SK-N-SH (cell line): Measurements from ENCODE around the gene RGS9. TPM values are rescaled to one million over a fixed set of nuclear protein-coding genes. Genes with fewer than 3 reads are reported as not detected.
A peak's percentile ranks its signal among the peaks of the same experiment; 100 is the strongest.
"Not testable (repeated sequence)": the region's sequence is repeated elsewhere in the genome, so short reads cannot be mapped to it uniquely, and the experiment has no call there.

Source experiments
- CTCF ChIA-PET: fragments of 300-600, 350-600 bp; formaldehyde crosslinking; extraction: SDS; loops from one replicate; lab custom pipeline; 2021; lab: Yijun Ruan, JAX
- POLR2A ChIA-PET: fragments of 350-600 bp; sonication (Branson Sonifier 250); formaldehyde crosslinking; extraction: SDS; loops from one replicate; lab custom pipeline; 2020; ENCODE audit warnings: antibody characterized with exemption, inconsistent platforms; lab: Yijun Ruan, JAX
- DNase-seq: peaks from one replicate; pipeline ENCODE4 v3.0.0; 2012
- H2AFZ ChIP-seq: fragments of 200-600 bp; sonication (generic); 2 replicates; pipeline ENCODE4 v1.8.1; 2016; ENCODE audit warnings: antibody characterized with exemption, mild to moderate bottlenecking, low read depth
- H3F3A ChIP-seq: fragments of 200-600 bp; sonication (generic); replicated peaks from 2 replicates; pipeline ENCODE3; 2016; ENCODE audit warnings: antibody characterized with exemption, mild to moderate bottlenecking; ENCODE audit not compliant: insufficient read depth
- H3K27ac ChIP-seq, 2 experiments: fragments of 200-500 bp in 1 of 2; fragments of 200-600 bp in 1 of 2; sonication (Bioruptor generic) in 1 of 2; sonication (generic), shearing (Covaris generic) in 1 of 2; 2 replicates each; pipeline versions ENCODE4 v1.5.1 to v1.6.1; 2014 to 2016; ENCODE audit warnings: low read depth in 2 of 2, inconsistent platforms in 1 of 2, low read length in 1 of 2, mild to moderate bottlenecking in 1 of 2, mixed read lengths in 1 of 2
- H3K27me3 ChIP-seq: fragments of 200-600 bp; sonication (generic), shearing (Covaris generic); 2 replicates; pipeline ENCODE4 v1.6.1; 2016; ENCODE audit warnings: mixed run types; ENCODE audit not compliant: insufficient read depth
- H3K36me3 ChIP-seq, 2 experiments: fragments of 200-500 bp in 1 of 2; fragments of 200-600 bp in 1 of 2; sonication (Bioruptor generic) in 1 of 2; sonication (generic) in 1 of 2; replicated peaks in 1 of 2; 2 replicates each; pipeline versions ENCODE3 to v1.5.1; 2014 to 2016; ENCODE audit warnings: low read length in 1 of 2, mild to moderate bottlenecking in 1 of 2; ENCODE audit not compliant: insufficient read depth in 2 of 2, control insufficient read depth in 1 of 2
- H3K4me1 ChIP-seq, 2 experiments: fragments of 200-500 bp in 1 of 2; fragments of 200-600 bp in 1 of 2; sonication (Bioruptor generic) in 1 of 2; sonication (generic), shearing (Covaris generic) in 1 of 2; 2 replicates each; pipeline versions ENCODE4 v1.5.1 to v1.6.1; 2014 to 2016; ENCODE audit warnings: low read depth in 1 of 2, low read length in 1 of 2, mixed run types in 1 of 2; ENCODE audit not compliant: insufficient read depth in 2 of 2, control insufficient read depth in 1 of 2
- H3K4me2 ChIP-seq: fragments of 200-600 bp; sonication (generic), shearing (Covaris generic); 2 replicates; pipeline ENCODE4 v1.6.1; 2017; ENCODE audit warnings: mixed run types
- H3K4me3 ChIP-seq, 2 experiments: fragments of 200-500 bp in 1 of 2; fragments of 200-600 bp in 1 of 2; sonication (Bioruptor generic) in 1 of 2; sonication (generic), shearing (Covaris generic) in 1 of 2; 2 replicates each; pipeline versions ENCODE4 v1.5.1 to v1.8.1; 2014 to 2016; ENCODE audit warnings: low read depth in 2 of 2, inconsistent platforms in 1 of 2, low read length in 1 of 2, mild to moderate bottlenecking in 1 of 2, mixed read lengths in 1 of 2, moderate library complexity in 1 of 2
- H3K79me2 ChIP-seq: fragments of 200-600 bp; sonication (generic); 2 replicates; pipeline ENCODE4 v1.8.1; 2017; ENCODE audit warnings: mild to moderate bottlenecking; ENCODE audit not compliant: insufficient read depth
- H3K9ac ChIP-seq: fragments of 200-600 bp; sonication (generic); 2 replicates; pipeline ENCODE4 v1.6.1; 2017; ENCODE audit warnings: mixed run types
- H3K9me2 ChIP-seq: fragments of 200-600 bp; sonication (generic); 2 replicates; pipeline ENCODE4 v1.6.1; 2017; ENCODE audit warnings: mixed run types
- H3K9me3 ChIP-seq: fragments of 200-600 bp; sonication (generic); 2 replicates; pipeline ENCODE4 v1.6.1; 2017; ENCODE audit warnings: mixed run types, mild to moderate bottlenecking, moderate library complexity
- H4K20me1 ChIP-seq: fragments of 200-600 bp; sonication (generic); 2 replicates; pipeline ENCODE4 v1.6.1; 2017; ENCODE audit warnings: mild to moderate bottlenecking, mixed run types; ENCODE audit not compliant: insufficient read depth
- CTCF ChIP-seq: fragments of 200-600 bp; sonication (generic); IDR thresholded peaks from 2 replicates; pipeline ENCODE4 v1.6.1; 2017; ENCODE audit warnings: antibody characterized with exemption, mild to moderate bottlenecking, moderate library complexity
- FOXM1 ChIP-seq: IDR thresholded peaks from 2 replicates; pipeline ENCODE4 v1.4.0; 2012; ENCODE audit warnings: low read depth, mild to moderate bottlenecking
- GABPA ChIP-seq: IDR thresholded peaks from 2 replicates; pipeline ENCODE4 v1.4.0; 2012; ENCODE audit warnings: low read depth, mild to moderate bottlenecking
- PBX3 ChIP-seq: IDR thresholded peaks from 2 replicates; pipeline ENCODE4; 2012
- POLR2AphosphoS5 ChIP-seq: IDR thresholded peaks from 2 replicates; pipeline ENCODE4 v1.6.1; 2012; ENCODE audit warnings: low read depth, low read length
- YY1 ChIP-seq: IDR thresholded peaks from 2 replicates; pipeline ENCODE4 v1.4.0; 2012; ENCODE audit warnings: low read depth, mild to moderate bottlenecking
- WGBS: methylation state at CpG from one replicate; pipeline ENCODE4 v1.1.6; 2017; ENCODE audit warnings: low lambda C conversion rate; 5-methylcytosine and 5-hydroxymethylcytosine counted together
- polyA plus RNA-seq, 3 experiments: library from polyadenylated mRNA; depleted of rRNA; stranded (reverse); fragments of >200 nt; gene quantifications; 2 replicates each; pipeline ENCODE4 v1.2.3, GENCODE V29; 2012
- TF ChIP-seq, protein P1 (sequence below): IDR thresholded peaks from 2 replicates; pipeline ENCODE4 v1.4.0; 2012; ENCODE audit warnings: low read depth, borderline replicate concordance

Gene RGS9
- polyA plus RNA-seq, 1 of the 3 experiments (the other 2 are of a cell fraction), result 1.4 TPM

GRCh38 chr17:65092262-65092661 is 44.9 kb upstream of the RGS9 start (continued):
- TF ChIP-seq GABPA, result no peak
- no peak for TF ChIP-seq FOXM1
- TF ChIP-seq POLR2AphosphoS5, result no peak
- no peak for TF ChIP-seq YY1
- TF ChIP-seq PBX3, result no peak

DNA sequence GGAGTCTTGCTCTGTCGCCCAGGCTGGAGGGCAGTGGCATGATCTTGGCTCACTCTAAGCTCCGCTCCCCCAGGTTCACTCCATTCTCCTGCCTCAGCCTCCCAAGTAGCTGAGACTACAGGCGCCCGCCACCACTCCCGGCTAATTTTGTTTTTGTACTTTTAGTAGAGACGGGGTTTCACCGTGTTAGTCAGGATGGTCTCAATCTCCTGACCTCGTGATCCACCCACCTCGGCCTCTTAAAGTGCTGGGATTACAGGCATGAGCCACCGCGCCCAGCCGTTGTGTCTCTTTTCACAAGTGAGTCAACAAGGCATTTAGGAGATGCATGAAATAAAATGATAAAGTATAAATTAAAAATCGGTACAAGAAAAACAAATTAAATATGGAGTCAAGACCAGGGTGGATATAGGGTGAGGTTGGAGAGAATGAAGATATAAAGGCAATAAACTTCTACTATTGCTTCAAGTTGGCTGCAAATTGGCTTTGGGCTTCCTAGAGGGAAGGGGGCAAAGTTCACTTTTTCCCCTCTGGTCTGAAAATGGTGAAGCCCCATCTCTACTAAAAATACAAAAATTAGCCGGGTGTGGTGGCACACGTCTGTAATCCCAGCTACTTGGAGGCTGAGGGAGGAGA is 44.3 kb upstream of the RGS9 start:
- H4K20me1 ChIP-seq, H3K36me3 ChIP-seq, H3K9ac ChIP-seq, H3K4me2 ChIP-seq, H3K4me3 ChIP-seq, DNase-seq, POLR2A ChIA-PET, H3K79me2 ChIP-seq, H3K27ac ChIP-seq, H2AFZ ChIP-seq, H3K4me1 ChIP-seq, H3K27me3 ChIP-seq, H3F3A ChIP-seq, H3K9me3 ChIP-seq, H3K9me2 ChIP-seq: not testable (repeated sequence)
- WGBS, result 88% methylated on average over 15 of the region's 15 CpGs
- CTCF ChIA-PET, result interaction anchor here (0.8 to 11.4 kb wide), 4 partner anchors 7 to 44 kb away, joined by 3 to 86 read pairs (median 3); partner anchors contain the start of gene RGS9

- Histone ChIP-seq H4K20me1 (no peaks in the 10 kb centered on the region), H3K9me2 (no peaks in the 10 kb centered on the region), H3K9ac (no peak overlapping the region), H3F3A (peaks cover under 1% of the 10 kb centered on the region), H3K4me3 (no peak overlapping the region), H3K4me1 (no peaks in the 10 kb centered on the region), H3K27ac (no peak overlapping the region), H3K4me2 (no peak overlapping the region), H3K27me3 (peaks cover 10% of the 10 kb centered on the region; the same call in 1 of the 2 replicates), H3K79me2 (no peaks in the 10 kb centered on the region), H3K9me3 (no peaks in the 10 kb centered on the region), H2AFZ (no peak overlapping the region), H3K36me3 (no peaks in the 10 kb centered on the region)
- ChIA-PET CTCF (interaction anchor here (0.8 to 2.3 kb wide), 6 partner anchors 8 to 44 kb away, joined by 3 to 11 read pairs (median 3); partner anchors contain the start of gene RGS9), POLR2A (no interaction called here)
- TF ChIP-seq CTCF, result peak; percentile 37
- TF ChIP-seq, protein P1, sequence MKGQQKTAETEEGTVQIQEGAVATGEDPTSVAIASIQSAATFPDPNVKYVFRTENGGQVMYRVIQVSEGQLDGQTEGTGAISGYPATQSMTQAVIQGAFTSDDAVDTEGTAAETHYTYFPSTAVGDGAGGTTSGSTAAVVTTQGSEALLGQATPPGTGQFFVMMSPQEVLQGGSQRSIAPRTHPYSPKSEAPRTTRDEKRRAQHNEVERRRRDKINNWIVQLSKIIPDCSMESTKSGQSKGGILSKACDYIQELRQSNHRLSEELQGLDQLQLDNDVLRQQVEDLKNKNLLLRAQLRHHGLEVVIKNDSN, result no peak
- WGBS, result 76% methylated on average over 7 of the region's 7 CpGs
- DNase-seq, result no peak
Measured at GRCh38 chr17:65093930-65094329, 43.2 kb upstream of the RGS9 start.
